Endothelial cell of umbilical vein (primary cell): ENCODE data around the gene LMX1A. TPM values are rescaled to one million over a fixed set of nuclear protein-coding genes. Genes with fewer than 3 reads are reported as not detected.

Experiments
- BruUV-seq: library from RNA; stranded (reverse); fragments of 400-500 nt; replicated peaks from 2 replicates; lab custom pipeline; 2021; lab: Mats Ljungman, UMichigan
- CTCF ChIA-PET: fragments of 300-600, 350-600 bp; sonication (Branson Sonifier 250); formaldehyde crosslinking; loops from one replicate; lab custom pipeline; 2021; ENCODE audit warnings: antibody characterized with exemption, inconsistent platforms; lab: Charles Lee
- POLR2A ChIA-PET: fragments of 300-600, 350-600 bp; sonication (Branson Sonifier 250); formaldehyde crosslinking; loops from one replicate; lab custom pipeline; 2021; ENCODE audit warnings: antibody characterized with exemption, inconsistent platforms; lab: Charles Lee
- DNase-seq: peaks from one replicate; pipeline ENCODE4 v3.0.0-alpha.2; 2011; ENCODE audit warnings: low read depth, low spot score
- FAIRE-seq: peaks from 2 replicates; lab custom pipeline; 2011; peaks lifted over from hg19 to GRCh38; lab: Jason Lieb, UNC
- H2AFZ ChIP-seq: 2 replicates; pipeline ENCODE4 v1.6.0; 2012; ENCODE audit warnings: low read depth, low read length, control low read depth, inconsistent platforms
- H3K27ac ChIP-seq: 2 replicates; pipeline ENCODE4 v1.5.1; 2011; ENCODE audit warnings: low read depth, mild to moderate bottlenecking, control low read depth, low read length, moderate library complexity; ENCODE audit not compliant: insufficient read depth
- H3K27me3 ChIP-seq, 2 experiments: 2 replicates each; pipeline versions ENCODE4 v1.6.0 to v1.6.1; 2011; ENCODE audit warnings: low read length in 2 of 2, mixed read lengths in 1 of 2; ENCODE audit not compliant: control insufficient read depth in 2 of 2, insufficient read depth in 2 of 2
- H3K36me3 ChIP-seq, 2 experiments: 2 replicates in 1 of 2; 3 replicates in 1 of 2; pipeline ENCODE4 v1.5.1; 2011; ENCODE audit warnings: low read length in 2 of 2, mild to moderate bottlenecking in 1 of 2, moderate library complexity in 1 of 2; ENCODE audit not compliant: control insufficient read depth in 2 of 2, insufficient read depth in 2 of 2; ENCODE audit errors: extremely low read depth in 1 of 2
- H3K4me1 ChIP-seq: 3 replicates; pipeline ENCODE4 v1.5.1; 2011; ENCODE audit warnings: mild to moderate bottlenecking, low read length; ENCODE audit not compliant: control insufficient read depth, insufficient read depth; ENCODE audit errors: extremely low read depth
- H3K4me2 ChIP-seq: 2 replicates; pipeline ENCODE4 v1.6.1; 2011; ENCODE audit warnings: low read length, control low read depth, mixed read lengths; ENCODE audit not compliant: insufficient read depth
- H3K4me3 ChIP-seq, 3 experiments: fragments of 200-600 bp in 1 of 3; sonication (generic), shearing (Covaris generic) in 1 of 3; replicated peaks in 1 of 3; 2 replicates each; pipeline ENCODE4 v1.5.1; 2011 to 2016; ENCODE audit warnings: control low read depth in 3 of 3, low read length in 3 of 3, mild to moderate bottlenecking in 2 of 3, inconsistent platforms in 1 of 3, low read depth in 1 of 3, moderate library complexity in 1 of 3; ENCODE audit not compliant: insufficient read depth in 1 of 3
- H3K79me2 ChIP-seq: 2 replicates; pipeline ENCODE4 v1.6.0; 2012; ENCODE audit warnings: low read length, inconsistent platforms; ENCODE audit not compliant: control insufficient read depth, insufficient read depth
- H3K9ac ChIP-seq: replicated peaks from 2 replicates; pipeline ENCODE3; 2011; ENCODE audit warnings: low read length, control low read depth; ENCODE audit not compliant: insufficient read depth; ENCODE audit errors: extremely low read depth
- H3K9me1 ChIP-seq: replicated peaks from 3 replicates; pipeline ENCODE4 v1.6.0; 2011; ENCODE audit warnings: mild to moderate bottlenecking, low read length; ENCODE audit not compliant: control insufficient read depth, insufficient read depth; ENCODE audit errors: extremely low read depth
- H3K9me3 ChIP-seq: replicated peaks from 2 replicates; pipeline ENCODE4 v1.5.1; 2012; ENCODE audit warnings: low read length, inconsistent platforms; ENCODE audit not compliant: control insufficient read depth, insufficient read depth
- H4K20me1 ChIP-seq: replicated peaks from 2 replicates; pipeline ENCODE3; 2011; ENCODE audit warnings: mild to moderate bottlenecking, low read length; ENCODE audit not compliant: control insufficient read depth, insufficient read depth; ENCODE audit errors: extremely low read depth
- CTCF ChIP-seq, 2 donors: IDR thresholded peaks; 1 replicate in 1 of 2; 2 replicates in 1 of 2; pipeline ENCODE4 v1.5.1; 2011; ENCODE audit warnings: low read length in 2 of 2, mild to moderate bottlenecking in 2 of 2, moderate library complexity in 2 of 2, control low read depth in 1 of 2, inconsistent platforms in 1 of 2, low read depth in 1 of 2; ENCODE audit not compliant: insufficient read depth in 1 of 2; ENCODE audit errors: extremely low read depth in 1 of 2
- EZH2 ChIP-seq: IDR thresholded peaks from 2 replicates; pipeline ENCODE4 v1.6.1; 2012; ENCODE audit warnings: borderline replicate concordance, low read depth, mild to moderate bottlenecking, moderate library complexity, low read length, inconsistent platforms; ENCODE audit not compliant: severe bottlenecking
- FOS ChIP-seq: IDR thresholded peaks from 2 replicates; pipeline ENCODE4 v1.6.1; 2011; ENCODE audit warnings: mild to moderate bottlenecking, low read length, moderate library complexity, borderline replicate concordance; ENCODE audit not compliant: insufficient read depth
- GATA2 ChIP-seq: IDR thresholded peaks from 2 replicates; pipeline ENCODE4 v1.7.0; 2011; ENCODE audit warnings: low read depth, mild to moderate bottlenecking, moderate library complexity, mixed read lengths, low read length; ENCODE audit not compliant: insufficient read length, insufficient read depth
- JUN ChIP-seq: IDR thresholded peaks from 2 replicates; pipeline ENCODE4 v1.6.1; 2011; ENCODE audit warnings: borderline replicate concordance, low read depth; ENCODE audit not compliant: insufficient read length, insufficient read depth
- MAX ChIP-seq: IDR thresholded peaks from 2 replicates; pipeline ENCODE4 v1.6.1; 2011; ENCODE audit not compliant: insufficient read depth, insufficient read length
- MYC ChIP-seq: IDR thresholded peaks from one replicate; pipeline ENCODE4 v1.6.1; 2011; ENCODE audit warnings: mild to moderate bottlenecking, low read depth, low read length
- POLR2A ChIP-seq: IDR thresholded peaks from 2 replicates; pipeline ENCODE4 v1.6.1; 2012; ENCODE audit warnings: low read depth, mild to moderate bottlenecking, control low read depth, low read length
- POLR2AphosphoS5 ChIP-seq: IDR thresholded peaks from 2 replicates; pipeline ENCODE4 v1.6.1; 2012; ENCODE audit warnings: low read depth, mild to moderate bottlenecking, control low read depth, low read length, moderate library complexity; ENCODE audit not compliant: insufficient read depth
- dilution Hi-C: fragments of 300-500 bp; cut with MboI; formaldehyde crosslinking; loops from one replicate; pipeline ENCODE4 v1.15.0; 2019; ENCODE audit warnings: low sequenced_read_pairs; ENCODE audit not compliant: extremely low pct_ligation_motif_present
- intact Hi-C: fragments of 100-400 bp; cut with micrococcal nuclease; formaldehyde crosslinking; loops from one replicate; pipeline ENCODE4 v1.10.0; 2022
- polyA plus RNA-seq, 4 experiments: library from polyadenylated mRNA; depleted of rRNA in 3 of 4; stranded (reverse) in 3 of 4; unstranded in 1 of 4; fragments of >200 nt; gene quantifications; 2 replicates each; pipeline versions ENCODE4 v1.2.1 to v1.2.3, GENCODE V29; 2011 to 2012; ENCODE audit warnings: missing spikeins in 1 of 4
- total RNA-seq: library from RNA; stranded (reverse); gene quantifications from 2 replicates; pipeline ENCODE4 v1.2.3, GENCODE V29; 2021

Gene LMX1A
- total and polyA plus RNA-seq, 2 donors (not counting 3 experiments of a cell fraction or from before 2014, with no cell fraction given): not detected

- H3K4me1 ChIP-seq: no peaks in the 10 kb centered on the region
- TF ChIP-seq EZH2 (no peak), POLR2A (no peak)
- DNase-seq: no peak
- H3K27ac ChIP-seq: no peak overlapping the region
- no peaks in the 10 kb centered on the region for H3K9me3 ChIP-seq
- no peaks in the 10 kb centered on the region for H3K9me1 ChIP-seq
- FAIRE-seq: no peak
- intact Hi-C loops: loop anchor here (5.0 kb wide), 1 partner anchor 237 kb away; no protein-coding TSS in a partner anchor
- CTCF ChIA-PET: interaction anchor here (0.8 kb wide), 1 partner anchor 10 kb away, joined by 3 read pairs; no protein-coding TSS in a partner anchor
- no peak overlapping the region for H3K4me3 ChIP-seq
- POLR2A ChIA-PET: no interaction called here
- H3K4me2 ChIP-seq: no peak overlapping the region
- H4K20me1 ChIP-seq: no peaks in the 10 kb centered on the region
- peaks cover 7 to 10% of the 10 kb centered on the region in 2 experiments for H3K27me3 ChIP-seq
- H3K9ac ChIP-seq: no peak overlapping the region
- BruUV-seq: no TSS peak
- dilution Hi-C loops: no loop called here
- no peak overlapping the region for H2AFZ ChIP-seq
- no peaks in the 10 kb centered on the region for H3K36me3 ChIP-seq
- no peaks in the 10 kb centered on the region for H3K79me2 ChIP-seq
Observed at GRCh38 chr1:165364568-165365133, 8.1 kb upstream of the LMX1A start.

GRCh38 chr1:165356876-165357275, 361 bp upstream of the LMX1A start:
- no peak for FAIRE-seq
- no peak for TF ChIP-seq POLR2AphosphoS5
- no peak for TF ChIP-seq EZH2
- TF ChIP-seq JUN: no peak
- no peak for TF ChIP-seq MAX
- TF ChIP-seq MYC: no peak
- TF ChIP-seq GATA2: no peak
- TF ChIP-seq POLR2A: no peak
- no peak for TF ChIP-seq FOS
- no peak for TF ChIP-seq CTCF (IDR thresholded peaks at IDR 0.05; ENCODE audit: extremely low read depth in 1 of 2, insufficient read depth in 1 of 2, low read depth in 1 of 2, low read length in 2 of 2)
- dilution Hi-C loops: no loop called here

More at GRCh38 chr1:165356876-165357275, 361 bp upstream of the LMX1A start:
- H3K9me3 ChIP-seq: no peaks in the 10 kb centered on the region
- H3K4me1 ChIP-seq: no peaks in the 10 kb centered on the region
- BruUV-seq: no TSS peak
- no peak overlapping the region for H2AFZ ChIP-seq
- intact Hi-C loops: no loop called here
- no peaks in the 10 kb centered on the region for H3K79me2 ChIP-seq
- no peaks in the 10 kb centered on the region for H3K36me3 ChIP-seq
- CTCF ChIA-PET: interaction anchor here (1.0 to 3.0 kb wide), 2 partner anchors 11 to 237 kb away, joined by 4 to 17 read pairs; no protein-coding TSS in a partner anchor
- H3K9ac ChIP-seq: no peak overlapping the region
- no peaks in the 10 kb centered on the region for H3K9me1 ChIP-seq
- no peak overlapping the region for H3K27ac ChIP-seq
- H3K27me3 ChIP-seq: peaks cover 67 to 75% of the 10 kb centered on the region in 2 experiments
- H3K4me3 ChIP-seq: no peak overlapping the region
- H4K20me1 ChIP-seq: no peaks in the 10 kb centered on the region
- POLR2A ChIA-PET: no interaction called here
- no peak for DNase-seq
- H3K4me2 ChIP-seq: no peak overlapping the region
